GM12878 (cell line): ENCODE data around the gene AK8. TPM values are rescaled to one million over a fixed set of nuclear protein-coding genes. Genes with fewer than 3 reads are reported as not detected.

Experiments
- ATAC-seq: fragments of 200-7000 bp; cut with Tn5 transposase; 3 replicates; pipeline ENCODE4 v1.9.1; 2020; ENCODE audit warnings: mild to moderate bottlenecking, moderate library complexity
- BruUV-seq: library from RNA; stranded (reverse); fragments of 400-500 nt; replicated peaks from 2 replicates; lab custom pipeline; 2021; lab: Mats Ljungman, UMichigan
- CTCF ChIA-PET: fragments of 300-600 bp; sonication (Branson Sonifier 250); formaldehyde crosslinking; extraction: SDS; loops from one replicate; lab custom pipeline; 2021; ENCODE audit warnings: inconsistent platforms; lab: Yijun Ruan, JAX
- POLR2A ChIA-PET: fragments of 350-600 bp; formaldehyde crosslinking; extraction: SDS; loops from one replicate; lab custom pipeline; 2021; ENCODE audit warnings: inconsistent platforms; lab: Charles Lee
- RAD21 ChIA-PET: fragments of 300-600 bp; sonication (Branson Sonifier 250); formaldehyde crosslinking; loops from one replicate; lab custom pipeline; 2023; ENCODE audit warnings: antibody characterized with exemption; ENCODE audit not compliant: unreplicated experiment; lab: Charles Lee
- SMC1A ChIA-PET: fragments of 300-600 bp; sonication (Branson Sonifier 250); formaldehyde crosslinking; loops from one replicate; lab custom pipeline; 2023; ENCODE audit not compliant: unreplicated experiment, uncharacterized antibody; lab: Charles Lee
- DNase-seq: peaks from one replicate; pipeline ENCODE4 v3.0.0-alpha.2; 2011; ENCODE audit warnings: low read depth, low spot score
- FAIRE-seq: peaks from 3 replicates; lab custom pipeline; 2011; peaks lifted over from hg19 to GRCh38; lab: Jason Lieb, UNC
- H2AFZ ChIP-seq: 2 replicates; pipeline ENCODE4 v1.6.0; 2011; ENCODE audit warnings: low read depth, low read length, control low read depth; ENCODE audit not compliant: control insufficient read depth
- H3K27ac ChIP-seq: 2 replicates; pipeline ENCODE4 v1.5.1; 2011; ENCODE audit warnings: control low read depth; ENCODE audit not compliant: control insufficient read depth, insufficient read depth
- H3K27me3 ChIP-seq, 2 experiments: replicated peaks in 1 of 2; 2 replicates each; pipeline versions ENCODE4 v1.6.0 to v1.6.1; 2011; ENCODE audit warnings: low read length in 1 of 2; ENCODE audit not compliant: control insufficient read depth in 2 of 2, insufficient read depth in 2 of 2
- H3K36me3 ChIP-seq, 2 experiments: 2 replicates each; pipeline ENCODE4 v1.5.1; 2011; ENCODE audit warnings: low read length in 1 of 2; ENCODE audit not compliant: control insufficient read depth in 2 of 2, insufficient read depth in 2 of 2
- H3K4me1 ChIP-seq: 2 replicates; pipeline ENCODE4 v1.6.1; 2011; ENCODE audit warnings: mild to moderate bottlenecking, low read length, moderate library complexity, mixed read lengths; ENCODE audit not compliant: control insufficient read depth, insufficient read depth
- H3K4me2 ChIP-seq: 2 replicates; pipeline ENCODE4 v1.6.0; 2011; ENCODE audit warnings: control low read depth; ENCODE audit not compliant: control insufficient read depth, insufficient read depth
- H3K4me3 ChIP-seq: fragments of 200-600 bp; sonication (generic); 2 replicates; pipeline ENCODE4 v1.5.1; 2016
- H3K79me2 ChIP-seq: 2 replicates; pipeline ENCODE4 v1.6.0; 2011; ENCODE audit warnings: low read length; ENCODE audit not compliant: control insufficient read depth, insufficient read depth
- H3K9ac ChIP-seq: 2 replicates; pipeline ENCODE4 v1.8.0; 2011; ENCODE audit warnings: low read length, control low read depth, mixed read lengths; ENCODE audit not compliant: control insufficient read depth, insufficient read depth
- H3K9me3 ChIP-seq: replicated peaks from 3 replicates; pipeline ENCODE4 v1.5.1; 2011; ENCODE audit warnings: mild to moderate bottlenecking, low read length; ENCODE audit not compliant: control insufficient read depth, insufficient read depth
- H4K20me1 ChIP-seq: 2 replicates; pipeline ENCODE4 v1.6.0; 2011; ENCODE audit not compliant: control insufficient read depth, insufficient read depth
- DPF2 ChIP-seq: fragments of 450-650 bp; IDR thresholded peaks from 2 replicates; pipeline ENCODE4 v1.6.1; 2017; ENCODE audit warnings: mild to moderate bottlenecking
- ZNF24 ChIP-seq: fragments of 450-650 bp; IDR thresholded peaks from 2 replicates; pipeline ENCODE4 v1.6.1; 2017; ENCODE audit warnings: antibody characterized with exemption, mild to moderate bottlenecking
- WGBS: methylation state at CpG from one replicate; pipeline ENCODE4 v1.1.6; 2016; ENCODE audit warnings: low lambda C conversion rate; ENCODE audit not compliant: insufficient replicate concordance, insufficient coverage; ENCODE audit errors: missing lambda C conversion rate; 5-methylcytosine and 5-hydroxymethylcytosine counted together
- in situ Hi-C: fragments of 300-500 bp; cut with MboI; formaldehyde crosslinking; loops from 9 replicates; pipeline ENCODE4 v1.14.3; 2018; ENCODE audit warnings: mixed read lengths
- intact Hi-C: fragments of 100-400 bp; cut with micrococcal nuclease; formaldehyde crosslinking; loops from one replicate; pipeline ENCODE4 v1.14.2; 2022; ENCODE audit not compliant: unreplicated experiment
- polyA plus RNA-seq, 11 experiments: library from polyadenylated mRNA; depleted of rRNA in 4 of 11; unstranded in 6 of 11; stranded (reverse) in 5 of 11; fragments of >200 nt; fragmentation: Nextera tagmentation in 4 of 11; fragmentation: Illumina TruSeq in 1 of 11; extraction: Ambion mirVana in 4 of 11; extraction: Trizol in 1 of 11; gene quantifications; 1 replicate in 1 of 11; 2 replicates in 10 of 11; pipeline versions ENCODE4 v1.2.1 to v1.2.3, GENCODE V29; 2011 to 2016; ENCODE audit warnings: inconsistent platforms in 2 of 11, missing spikeins in 2 of 11, low read depth in 1 of 11
- total RNA-seq, 4 experiments: library from RNA; depleted of rRNA in 3 of 4; stranded (reverse); fragments of >200 nt in 3 of 4; fragmentation: Illumina TruSeq in 1 of 4; extraction: Trizol in 1 of 4; gene quantifications; 2 replicates each; pipeline versions ENCODE4 v1.2.1 to v1.2.3, GENCODE V29; 2013 to 2021
- TF ChIP-seq, protein P1 (sequence below): fragments of 150-350 bp; IDR thresholded peaks from 2 replicates; pipeline ENCODE4 v1.6.1; 2014; ENCODE audit warnings: mild to moderate bottlenecking, low read depth, low read length

The AK8 gene
- total and polyA plus RNA-seq, 10 of the 15 experiments (the other 5 are each of a cell fraction or from before 2014, with no cell fraction given) = 0.03 to 0.12 (median 0.06) TPM; not detected in 5

DNA sequence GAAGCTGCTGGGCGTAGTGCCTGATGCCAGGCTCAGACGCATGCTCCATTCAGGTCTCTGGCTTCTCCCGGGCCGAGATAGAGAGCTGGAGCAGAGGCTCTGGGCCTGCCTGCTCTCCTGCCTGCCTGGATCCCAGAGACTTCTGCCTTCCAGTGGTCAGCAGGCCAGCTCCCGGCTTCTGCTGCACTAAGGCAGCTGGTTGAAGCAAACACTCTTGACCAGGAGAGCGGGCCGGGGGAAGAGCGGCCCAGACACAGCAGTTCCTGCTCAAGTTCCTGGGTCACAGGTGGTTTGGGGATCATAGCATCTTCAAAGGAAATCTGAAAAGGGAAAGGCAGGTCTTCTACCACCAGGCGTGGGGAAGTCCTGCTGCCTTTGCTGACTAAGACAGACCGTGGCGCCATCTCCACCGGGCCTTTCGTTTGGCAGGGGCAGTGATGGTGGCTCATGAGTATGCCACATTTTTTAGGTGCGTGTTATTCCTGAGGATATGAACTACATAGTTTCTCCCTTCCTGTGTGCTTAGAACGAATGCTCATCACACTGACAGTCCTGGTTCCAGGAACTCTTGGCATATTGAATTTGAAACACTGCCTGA is 31.1 kb downstream of the AK8 start (continued):
- TF ChIP-seq, protein P1, sequence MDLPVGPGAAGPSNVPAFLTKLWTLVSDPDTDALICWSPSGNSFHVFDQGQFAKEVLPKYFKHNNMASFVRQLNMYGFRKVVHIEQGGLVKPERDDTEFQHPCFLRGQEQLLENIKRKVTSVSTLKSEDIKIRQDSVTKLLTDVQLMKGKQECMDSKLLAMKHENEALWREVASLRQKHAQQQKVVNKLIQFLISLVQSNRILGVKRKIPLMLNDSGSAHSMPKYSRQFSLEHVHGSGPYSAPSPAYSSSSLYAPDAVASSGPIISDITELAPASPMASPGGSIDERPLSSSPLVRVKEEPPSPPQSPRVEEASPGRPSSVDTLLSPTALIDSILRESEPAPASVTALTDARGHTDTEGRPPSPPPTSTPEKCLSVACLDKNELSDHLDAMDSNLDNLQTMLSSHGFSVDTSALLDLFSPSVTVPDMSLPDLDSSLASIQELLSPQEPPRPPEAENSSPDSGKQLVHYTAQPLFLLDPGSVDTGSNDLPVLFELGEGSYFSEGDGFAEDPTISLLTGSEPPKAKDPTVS = no peak

DNA sequence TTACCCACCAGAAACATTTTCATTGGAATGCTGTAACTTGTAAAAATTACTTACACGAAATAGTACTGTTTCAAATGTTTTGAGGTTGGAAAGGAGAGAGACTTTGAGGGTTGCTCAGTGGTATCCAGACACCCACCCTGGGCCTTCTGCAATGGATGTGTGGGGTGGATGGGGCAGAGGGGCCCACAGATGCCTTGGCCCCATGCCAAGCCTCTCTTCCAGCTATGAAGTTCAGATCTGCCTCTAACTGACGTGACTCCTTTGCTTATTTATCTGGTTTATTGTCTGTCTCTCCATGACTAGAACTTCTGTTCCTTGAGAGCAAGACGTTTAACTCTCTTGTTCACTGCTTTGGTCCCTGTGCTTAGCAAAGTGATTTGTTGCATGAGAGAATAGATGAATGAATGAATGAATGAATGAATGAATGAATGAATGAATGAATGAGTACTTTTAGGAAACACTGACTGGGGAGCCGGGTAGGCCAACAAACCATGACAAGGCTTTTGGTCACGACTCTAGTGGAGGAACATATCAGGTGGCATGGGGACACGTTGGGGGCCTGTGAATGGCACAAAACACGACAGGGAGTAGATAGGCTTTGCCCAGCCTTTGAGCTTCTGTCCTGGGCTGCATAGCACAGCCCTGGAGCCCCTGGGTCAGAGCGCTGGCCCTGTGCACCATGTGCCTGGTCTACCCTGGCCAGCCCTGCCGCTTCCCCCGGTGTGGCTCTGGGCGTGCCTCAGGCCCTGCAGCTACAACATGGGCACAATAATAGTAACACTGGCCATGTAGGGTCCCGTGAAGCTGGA is 31.8 kb downstream of the AK8 start:
- BruUV-seq = no TSS peak
- no peak overlapping the region for H3K4me2 ChIP-seq
- in situ Hi-C loops = no loop called here
- ChIA-PET POLR2A (no interaction called here), RAD21 (no interaction called here), SMC1A (interaction anchor here (1.4 to 1.5 kb wide), 2 partner anchors 54 to 80 kb away, joined by 3 read pairs; no protein-coding TSS in a partner anchor), CTCF (interaction anchor here (3.5 kb wide), 1 partner anchor 56 kb away, joined by 16 read pairs; no protein-coding TSS in a partner anchor)
- H3K4me3 ChIP-seq = no peak overlapping the region
- TF ChIP-seq ZNF24 = peak; percentile 79
- no peak for TF ChIP-seq DPF2
- 28% methylated on average over 12 of the region's 12 CpGs for WGBS
- H3K36me3 ChIP-seq = no peaks in the 10 kb centered on the region
- H3K27ac ChIP-seq = no peak overlapping the region
- ATAC-seq = no peak
- H3K27me3 ChIP-seq = no peaks in the 10 kb centered on the region
- H3K9ac ChIP-seq = no peak overlapping the region
- H3K9me3 ChIP-seq = no peaks in the 10 kb centered on the region
- H4K20me1 ChIP-seq = no peaks in the 10 kb centered on the region
- no peaks in the 10 kb centered on the region for H3K4me1 ChIP-seq
- no peak overlapping the region for H2AFZ ChIP-seq
- H3K79me2 ChIP-seq = no peaks in the 10 kb centered on the region
- intact Hi-C loops = no loop called here
- DNase-seq = no peak
- FAIRE-seq = no peak
